ENCODE data around the gene OR1K1.

- TF ChIP-seq GABPA (IDR thresholded peaks at IDR 0.05; ENCODE audit: low read depth, low read length), result no peak
- no peak for TF ChIP-seq GABPA (CRISPR knock-in tag; IDR thresholded peaks at IDR 0.05; ENCODE audit: low read depth)
- TF ChIP-seq ZBTB26 (CRISPR knock-in tag; IDR thresholded peaks at IDR 0.05; ENCODE audit: borderline replicate concordance), result no peak
- no peak for TF ChIP-seq MTA3 (CRISPR knock-in tag; IDR thresholded peaks at IDR 0.05)
- TF ChIP-seq CTCF (CRISPR knock-in tag; IDR thresholded peaks at IDR 0.05), result no peak
- TF ChIP-seq SIN3A (IDR thresholded peaks at IDR 0.05; ENCODE audit: borderline replicate concordance, low read depth, low read length), result no peak
- no peak for TF ChIP-seq JUND (CRISPR knock-in tag; IDR thresholded peaks at IDR 0.05)
- no peak for TF ChIP-seq EZH2 (conservative IDR thresholded peaks at IDR 0.05; ENCODE audit: low read depth, low read length)
- TF ChIP-seq NFIC (IDR thresholded peaks at IDR 0.05; ENCODE audit: low read length), result no peak
- no peak for TF ChIP-seq ZFX (CRISPR knock-in tag; IDR thresholded peaks at IDR 0.05; ENCODE audit: low read depth)
- no peak for TF ChIP-seq GTF2F1 (IDR thresholded peaks at IDR 0.05; ENCODE audit: low read length)
- TF ChIP-seq SMC3 (IDR thresholded peaks at IDR 0.05; ENCODE audit: low read length), result no peak
- TF ChIP-seq SOX13 (IDR thresholded peaks at IDR 0.05), result no peak
- no peak for TF ChIP-seq SOX13 (CRISPR knock-in tag; conservative IDR thresholded peaks at IDR 0.05 in 1 of 2, IDR thresholded peaks at IDR 0.05 in 1 of 2)
- TF ChIP-seq JUN (CRISPR knock-in tag; IDR thresholded peaks at IDR 0.05), result no peak
These were observed 11.1 kb upstream of the OR1K1 start, which contains the start of gene OR5C1 for GRCh38 chr9:122788831-122789230.

Measured in HepG2 (cell line).